ENCODE data around the gene EVX2.

The EVX2 gene

GRCh38 chr2:176099159-176099727 is 15.5 kb upstream of the EVX2 start:
- H3K4me3 ChIP-seq (ENCODE audit: low read depth, low read length), result no peak overlapping the region
- no peak for DNase-seq (ENCODE audit: low read depth)

- DNase-seq (ENCODE audit: low read depth), result no peak
- no peak overlapping the region for H3K4me3 ChIP-seq (ENCODE audit: low read depth, low read length)
These were observed 14.8 kb upstream of the EVX2 start for GRCh38 chr2:176098366-176099158.

GRCh38 chr2:176097820-176098365 is 14.1 kb upstream of the EVX2 start:
- DNase-seq (ENCODE audit: low read depth), result no peak
- H3K4me3 ChIP-seq (ENCODE audit: low read depth, low read length), result no peak overlapping the region

- no peak for DNase-seq (ENCODE audit: low read depth)
- peak overlapping the region; percentile 33 for H3K4me3 ChIP-seq (ENCODE audit: low read depth, low read length)
These were observed 13.4 kb upstream of the EVX2 start for GRCh38 chr2:176096986-176097819.

DNA sequence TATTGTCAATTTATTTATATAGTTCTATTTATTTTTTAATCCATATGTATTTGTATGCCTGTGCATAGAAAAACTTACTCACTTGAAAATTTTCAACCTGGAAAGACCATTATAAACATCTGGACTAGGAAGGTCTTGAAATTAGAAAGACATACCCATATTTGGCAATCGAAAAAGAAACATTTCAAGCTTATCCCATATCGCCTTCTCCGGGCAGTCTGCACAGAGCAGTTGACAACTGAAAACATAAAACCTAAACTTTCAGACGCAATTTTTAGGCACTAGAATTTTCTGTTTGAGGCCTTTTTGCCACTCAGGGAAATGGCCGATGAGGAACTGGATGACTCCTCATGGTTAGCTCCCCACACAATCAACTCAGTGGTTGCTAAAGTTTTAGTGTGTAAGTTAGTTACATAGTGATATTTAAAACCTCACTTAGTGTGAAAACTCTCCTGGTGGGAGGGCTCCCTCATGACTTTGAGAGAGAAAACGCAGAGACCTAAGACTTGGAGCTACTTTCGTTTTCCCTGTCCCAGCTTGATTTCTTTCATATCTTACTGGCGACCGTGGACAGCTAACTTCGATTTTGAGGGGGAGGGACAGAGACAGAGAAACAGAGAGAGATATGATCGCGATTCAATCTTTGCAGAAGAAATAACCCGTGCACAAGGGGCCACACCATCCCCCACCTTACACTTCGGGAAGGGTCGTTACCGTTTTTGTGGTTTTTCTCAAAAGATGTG is 12.7 kb upstream of the EVX2 start:
- peak overlapping the region; percentile 22 for H3K4me3 ChIP-seq (ENCODE audit: low read depth, low read length)
- no peak for DNase-seq (ENCODE audit: low read depth)

DNA sequence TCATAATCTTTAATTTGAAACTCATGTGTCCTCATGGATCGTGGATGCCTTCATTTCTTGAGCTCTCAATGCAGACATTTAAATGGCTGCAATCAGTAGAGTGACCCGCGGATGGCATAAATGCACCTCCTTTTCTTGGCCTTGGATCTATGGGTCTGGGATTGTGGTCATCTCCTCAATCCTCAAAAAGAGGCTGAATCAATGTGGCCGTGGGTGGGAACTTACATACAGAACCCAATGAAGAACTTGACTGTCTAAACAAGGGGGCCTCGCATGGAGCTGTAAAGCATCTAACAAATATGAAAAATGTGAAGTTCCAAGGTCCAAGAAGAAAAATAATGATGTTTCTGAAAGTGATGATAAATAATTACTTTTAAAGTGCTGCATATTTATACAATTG is 11.7 kb upstream of the EVX2 start:
- DNase-seq (ENCODE audit: low read depth), result no peak
- no peak overlapping the region for H3K4me3 ChIP-seq (ENCODE audit: low read depth, low read length)

GRCh38 chr2:176094349-176094748 is 10.6 kb upstream of the EVX2 start:
- DNase-seq (ENCODE audit: low read depth), result no peak
- no peak overlapping the region for H3K4me3 ChIP-seq (ENCODE audit: low read depth, low read length)

DNA sequence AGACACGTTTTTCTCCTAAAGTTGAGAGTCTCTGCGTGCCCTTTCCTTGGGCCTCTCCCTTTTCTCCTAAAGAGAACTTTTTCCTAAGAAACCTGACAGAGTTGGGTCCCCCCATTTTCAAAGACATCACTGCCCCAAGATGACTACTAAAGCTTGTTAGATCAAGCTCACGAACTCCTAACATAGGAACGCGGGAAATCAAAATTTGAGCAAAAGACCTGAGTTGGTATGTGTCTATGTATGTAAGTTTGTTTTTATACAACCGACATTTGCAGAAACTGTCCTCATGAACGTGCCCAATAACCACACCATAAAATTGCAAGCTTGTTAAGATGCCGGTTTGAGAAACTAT is 10.1 kb upstream of the EVX2 start:
- no peak for DNase-seq (ENCODE audit: low read depth)
- H3K4me3 ChIP-seq (ENCODE audit: low read depth, low read length), result no peak overlapping the region

GRCh38 chr2:176093145-176093897 is 9.6 kb upstream of the EVX2 start:
- peak overlapping the region; percentile 8 for H3K4me3 ChIP-seq (ENCODE audit: low read depth, low read length)

DNA sequence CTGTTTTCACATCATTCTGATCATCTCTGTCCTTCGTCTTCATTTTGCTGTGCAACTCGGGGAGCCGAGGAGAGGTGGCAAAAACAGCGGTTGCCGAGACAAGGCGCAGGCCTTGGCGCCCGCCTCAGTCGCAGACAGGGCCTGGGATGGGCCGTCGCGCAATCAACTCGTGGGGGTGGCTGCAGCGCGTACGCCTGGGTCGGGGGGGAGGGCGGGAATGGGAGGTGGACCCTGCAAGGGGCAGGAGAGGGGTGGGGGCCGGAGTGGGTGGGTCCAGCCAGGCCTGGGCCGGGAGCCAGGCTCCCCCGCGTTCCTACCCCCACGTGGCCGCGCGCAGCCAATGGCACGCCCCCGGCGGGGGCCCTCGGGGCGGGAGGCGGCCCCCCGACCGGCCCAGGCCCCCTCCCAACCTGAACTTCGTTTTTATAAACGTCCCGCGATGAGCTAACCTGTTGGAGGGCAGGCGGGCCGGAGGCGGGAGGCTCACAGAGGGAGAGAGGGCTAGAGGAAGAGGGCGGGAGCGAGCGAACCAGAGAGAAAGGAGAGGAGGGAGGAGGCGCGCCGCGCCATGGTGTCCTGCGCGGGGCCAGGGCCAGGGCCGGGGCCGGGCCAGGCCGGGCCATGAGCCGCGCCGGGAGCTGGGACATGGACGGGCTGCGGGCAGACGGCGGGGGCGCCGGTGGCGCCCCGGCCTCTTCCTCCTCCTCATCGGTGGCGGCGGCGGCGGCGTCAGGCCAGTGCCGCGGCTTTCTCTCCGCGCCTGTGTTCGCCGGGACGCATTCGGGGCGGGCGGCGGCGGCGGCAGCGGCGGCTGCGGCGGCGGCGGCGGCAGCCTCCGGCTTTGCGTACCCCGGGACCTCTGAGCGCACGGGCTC is 8.7 kb upstream of the EVX2 start, which contains the start of gene HOXD13:
TSS of gene HOXD13 (plus strand) at position 452 of the 875 bp plus-strand sequence. CDS start at position 622, 170 bp downstream.
- peak within 1 kb of the TSS; percentile 8 for H3K4me3 ChIP-seq (ENCODE audit: low read depth, low read length)
- DNase-seq (ENCODE audit: low read depth), result no peak

More at GRCh38 chr2:176093145-176093897, 9.6 kb upstream of the EVX2 start:
- no peak for DNase-seq (ENCODE audit: low read depth)

- no peak overlapping the region for H3K4me3 ChIP-seq (ENCODE audit: low read depth, low read length)
These were observed 7.8 kb upstream of the EVX2 start for GRCh38 chr2:176091329-176092258.

GRCh38 chr2:176090862-176091261 is 7.1 kb upstream of the EVX2 start:
- no peak for DNase-seq (ENCODE audit: low read depth)
- no peak overlapping the region for H3K4me3 ChIP-seq (ENCODE audit: low read depth, low read length)

More at GRCh38 chr2:176091329-176092258, 7.8 kb upstream of the EVX2 start:
- no peak for DNase-seq (ENCODE audit: low read depth)

- no peak overlapping the region for H3K4me3 ChIP-seq (ENCODE audit: low read depth, low read length)
- no peak for DNase-seq (ENCODE audit: low read depth)
These were observed 6.2 kb upstream of the EVX2 start for GRCh38 chr2:176089843-176090395.

DNA sequence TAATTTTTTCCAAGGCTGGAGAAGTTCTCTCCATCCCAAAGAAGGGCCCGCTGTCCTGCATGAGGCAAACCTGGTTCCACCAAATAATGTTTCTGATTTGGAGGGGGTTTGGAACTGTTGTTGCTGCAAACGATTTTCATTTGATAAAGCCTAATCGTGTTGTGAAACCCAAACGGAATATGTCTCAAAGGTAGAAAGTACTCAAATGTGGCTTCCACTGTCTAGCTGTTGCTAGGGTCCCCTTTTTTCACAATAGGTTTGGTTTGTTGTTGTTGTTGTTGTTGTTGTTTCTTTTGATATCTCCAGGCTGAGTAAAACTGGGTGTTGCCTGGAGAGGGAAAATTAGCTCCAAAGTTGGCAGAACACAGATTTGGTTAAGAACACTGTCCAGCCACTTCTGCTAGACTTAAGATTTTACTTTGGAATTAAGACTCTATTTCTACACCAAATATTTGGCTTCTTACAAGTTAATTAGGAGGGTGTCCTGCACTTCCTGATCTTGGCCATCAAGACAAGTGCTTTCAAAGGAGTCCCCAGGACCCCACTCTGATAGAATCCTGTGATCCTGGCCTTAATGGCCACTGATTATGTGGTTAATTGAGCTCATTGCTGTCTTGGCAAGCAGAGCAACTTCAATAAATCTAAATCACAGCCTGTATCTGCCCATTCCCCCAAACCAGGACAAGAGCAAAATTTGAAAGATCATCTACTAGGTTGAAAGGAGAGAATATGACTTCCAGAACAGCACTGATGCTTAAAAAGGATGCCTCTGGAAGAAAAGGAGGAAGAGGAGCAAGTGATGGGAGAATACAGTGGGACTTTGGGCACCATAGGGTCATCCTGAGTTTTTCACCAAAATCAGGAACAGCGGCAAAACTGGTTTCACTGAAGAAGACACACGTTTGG is 5.4 kb upstream of the EVX2 start:
- H3K4me3 ChIP-seq (ENCODE audit: low read depth, low read length), result no peak overlapping the region
- no peak for DNase-seq (ENCODE audit: low read depth)

Measured in skeletal muscle cell (primary cell).